HG02973 (cell line): ENCODE measurements around the gene GPR39.

Experiments
- ATAC-seq: cut with Tn5 transposase; IDR thresholded peaks from one replicate; pipeline ENCODE4 v1.9.1; 2021; ENCODE audit warnings: moderate library complexity; ENCODE audit not compliant: unreplicated experiment

GPR39 gene

DNA sequence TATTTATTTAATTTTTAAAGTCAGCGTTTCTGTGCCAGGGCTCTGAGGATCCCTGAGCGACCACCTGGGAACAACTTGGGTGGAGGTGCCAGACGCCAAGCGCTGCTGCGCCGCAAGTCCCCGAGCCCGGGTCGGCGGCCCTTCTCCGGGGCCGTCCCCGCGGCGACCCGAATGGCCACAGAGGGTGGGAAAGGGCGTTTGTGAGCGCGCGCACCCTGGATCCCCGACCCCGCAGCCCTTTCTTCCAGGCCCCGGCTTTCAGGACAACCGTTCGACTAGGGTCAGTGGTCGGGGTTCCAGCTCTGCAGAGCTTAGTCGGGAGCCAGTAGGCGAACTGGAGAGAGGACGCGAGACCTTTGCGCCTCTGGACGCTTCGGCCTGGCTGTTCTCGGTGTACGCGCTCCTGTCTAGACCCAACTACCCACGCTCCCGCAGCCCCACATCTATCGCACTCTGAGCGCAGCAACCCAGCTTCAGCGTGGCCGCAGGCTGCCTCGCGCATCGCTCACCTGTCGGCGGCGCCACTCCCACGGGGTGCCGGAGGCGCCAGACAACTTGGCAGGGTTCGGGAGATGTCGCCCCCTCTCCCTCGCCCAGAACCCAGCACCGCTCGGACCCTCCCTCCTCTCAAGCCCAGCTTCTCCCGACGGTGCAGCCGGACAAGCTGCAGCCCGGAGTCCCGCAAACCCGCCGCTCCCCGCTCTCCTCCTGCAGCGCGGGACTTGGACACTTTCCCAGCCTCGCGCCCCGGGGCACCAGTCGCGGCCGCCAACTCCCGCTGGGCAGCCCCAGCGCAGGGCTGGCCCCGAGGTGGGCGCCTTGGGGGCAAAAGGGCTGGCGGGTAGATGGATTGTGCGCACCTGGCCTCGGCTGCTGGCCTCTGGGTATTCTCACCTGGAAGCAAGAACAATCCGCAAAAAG is 252.6 kb downstream of the GPR39 start:
- no peak for ATAC-seq

DNA sequence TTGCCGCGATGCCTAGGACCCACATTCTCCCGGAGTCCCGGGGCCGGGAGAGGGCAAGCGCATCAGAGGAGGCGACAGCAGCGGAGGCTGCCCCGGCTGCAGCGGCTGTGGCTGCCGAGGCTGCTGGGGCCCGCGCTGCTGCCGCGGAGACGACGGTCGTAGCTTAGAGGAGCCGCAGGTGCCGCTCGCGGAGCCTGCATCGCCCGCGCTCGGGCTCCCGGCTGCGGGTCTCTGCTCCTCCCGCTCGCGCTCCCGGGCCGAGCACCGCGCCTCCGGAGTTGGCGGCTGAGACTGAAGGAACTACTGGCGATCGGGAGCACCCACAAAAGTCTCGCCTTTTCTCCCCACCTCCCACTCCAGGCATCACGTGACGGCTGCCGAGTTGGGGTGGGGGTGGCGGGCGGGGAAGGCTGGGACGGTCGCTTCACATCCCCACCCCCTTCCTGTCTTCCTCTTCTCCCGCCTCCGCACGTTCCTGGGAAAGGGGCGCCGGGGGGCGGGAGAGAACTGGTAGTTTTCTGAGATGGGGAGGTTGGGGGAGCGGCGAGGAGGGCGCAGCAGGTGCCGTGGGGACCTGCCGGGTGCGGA is 253.4 kb downstream of the GPR39 start, which contains the start of gene LYPD1:
Gene LYPD1 (minus strand): TSS at position 298 of the 588 bp plus-strand sequence. CDS start 273 bp downstream, at position 25.
- no peak for ATAC-seq

DNA sequence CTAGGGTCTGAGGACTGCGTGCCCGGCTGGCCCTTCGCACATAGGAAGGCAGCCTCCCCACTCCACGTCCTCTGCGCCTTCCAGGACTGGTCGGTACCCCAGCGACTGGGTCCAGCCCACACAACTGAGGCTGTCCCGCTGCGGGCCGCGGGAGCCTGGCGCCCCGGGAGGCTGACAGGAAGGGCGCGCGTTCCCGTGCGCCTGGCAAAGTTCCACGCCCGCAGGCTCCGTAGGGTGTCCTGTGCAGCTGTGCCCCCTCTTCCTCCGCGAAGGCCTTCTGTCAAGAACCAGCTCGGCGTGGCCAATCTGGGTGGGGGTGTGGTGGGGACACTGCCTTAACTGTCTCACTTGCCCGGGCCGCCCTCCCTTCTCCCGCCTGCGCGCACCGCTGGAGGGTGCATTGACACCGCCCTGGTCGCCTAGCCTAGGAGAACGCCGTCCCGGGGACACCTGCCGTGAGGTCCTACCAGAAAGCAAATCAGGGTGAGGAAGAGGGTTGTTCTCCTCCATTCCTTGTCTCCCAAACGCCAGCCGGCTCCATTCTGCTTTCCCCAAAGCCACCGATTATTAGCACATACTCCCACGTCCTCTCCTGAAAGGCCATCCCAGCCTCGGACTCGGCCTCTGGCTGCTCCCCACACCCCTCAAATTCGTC is 254.0 kb downstream of the GPR39 start:
- no peak for ATAC-seq

DNA sequence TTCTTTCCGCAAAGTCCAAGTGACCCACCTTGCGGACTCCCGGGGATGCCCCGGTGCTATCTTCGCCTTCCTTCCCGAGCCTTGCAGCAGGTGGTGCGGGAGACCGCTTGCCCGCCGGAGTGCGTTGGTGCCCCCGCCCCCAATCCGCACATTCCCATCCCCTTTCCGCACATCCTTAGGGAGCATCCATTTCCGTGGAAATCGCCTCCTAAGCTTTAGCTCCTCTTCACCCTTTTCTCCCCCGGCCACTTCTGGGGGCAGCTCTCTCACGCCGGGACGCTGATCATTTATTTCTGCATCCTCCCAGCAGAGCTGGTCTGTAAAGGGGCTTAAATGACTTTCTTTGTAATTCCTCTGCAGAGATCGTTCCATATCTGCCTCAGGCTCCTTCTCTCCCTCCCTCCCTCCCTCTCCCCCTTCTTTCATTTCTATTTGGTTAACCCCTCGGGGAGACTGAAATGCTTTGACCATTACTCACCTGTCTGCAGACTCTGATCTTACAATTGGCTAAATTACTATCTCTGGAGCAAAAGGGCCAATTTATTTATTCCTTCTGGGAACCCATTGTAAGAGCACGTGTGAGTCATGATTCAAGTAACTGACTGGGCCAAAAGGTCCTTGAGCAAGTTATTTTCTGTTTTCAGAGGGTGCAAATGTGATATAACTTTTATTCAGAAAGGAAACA is 254.7 kb downstream of the GPR39 start:
- ATAC-seq = no peak

DNA sequence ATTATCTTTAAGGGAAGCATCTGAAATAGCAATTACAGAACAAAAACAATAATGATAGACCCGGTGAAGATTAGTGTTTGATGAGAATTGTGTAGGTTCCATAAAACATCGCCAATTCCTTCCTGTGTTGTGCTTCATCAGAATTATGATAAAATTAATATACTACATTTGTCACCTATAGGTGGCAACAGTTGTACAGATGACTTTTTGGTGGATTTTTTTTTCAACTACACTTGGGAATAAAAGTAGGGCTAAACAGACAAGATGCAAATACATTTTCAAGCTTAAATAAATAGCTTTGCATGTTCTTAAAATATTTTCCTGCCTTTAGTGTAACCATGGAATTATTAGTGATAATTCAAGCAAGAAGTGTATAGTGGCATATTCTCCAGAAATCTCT is 260.4 kb downstream of the GPR39 start:
- no peak for ATAC-seq

DNA sequence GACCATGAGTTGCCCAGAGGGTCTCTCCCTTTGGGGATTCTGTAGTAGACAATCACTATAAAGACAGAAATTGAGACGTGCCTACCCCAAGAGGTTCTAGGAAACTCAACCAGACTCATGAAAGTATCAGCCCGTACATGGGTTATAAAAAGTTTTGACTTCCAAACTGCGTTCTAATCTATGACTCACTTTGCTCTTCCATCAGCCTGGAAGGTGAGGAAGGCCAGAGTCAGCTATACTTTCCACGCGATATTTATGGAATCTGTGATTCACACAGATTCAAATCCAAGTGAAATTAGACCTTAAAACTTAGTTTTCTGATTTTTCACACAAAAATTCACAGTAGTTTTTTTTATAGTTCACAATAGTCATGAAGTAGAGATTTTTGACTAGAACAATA is 261.1 kb downstream of the GPR39 start:
- ATAC-seq = no peak

DNA sequence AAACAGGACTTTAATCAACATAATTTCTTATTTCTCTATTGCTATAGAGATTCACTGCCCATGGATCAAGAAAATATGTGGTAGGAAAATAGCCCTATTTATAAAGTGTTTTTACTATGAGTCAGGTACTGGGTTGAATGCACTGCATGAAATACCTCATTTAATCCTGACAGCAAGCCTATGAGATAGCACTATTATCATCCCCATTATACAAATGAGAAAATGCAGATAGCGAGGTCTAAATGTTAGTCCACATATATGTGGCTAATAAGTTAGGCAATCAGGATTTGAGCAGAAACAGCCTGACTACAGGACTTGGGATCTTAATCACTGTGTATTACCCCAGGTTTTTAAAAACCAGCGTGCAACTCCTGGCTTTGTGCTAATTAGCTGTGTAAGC is 261.9 kb downstream of the GPR39 start:
- no peak for ATAC-seq

DNA sequence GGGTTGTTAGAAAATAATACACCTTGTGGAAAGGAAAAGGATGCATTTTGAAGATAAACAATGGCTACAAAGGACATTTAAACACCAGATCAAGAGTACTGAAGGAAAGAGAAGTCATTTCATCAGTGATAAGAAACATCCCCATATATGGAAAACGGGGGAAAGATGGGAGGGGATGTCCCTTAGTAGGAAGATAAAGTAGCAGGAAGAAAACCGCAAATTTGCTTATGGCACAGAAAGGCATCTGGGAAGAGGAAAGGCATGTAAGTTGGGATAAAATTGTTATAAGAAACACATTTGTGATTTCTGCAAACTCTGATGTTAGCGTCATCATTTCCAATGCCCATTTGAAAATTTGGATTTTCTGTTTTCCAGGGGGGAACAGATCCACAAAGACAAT is 263.9 kb downstream of the GPR39 start:
- ATAC-seq = no peak

DNA sequence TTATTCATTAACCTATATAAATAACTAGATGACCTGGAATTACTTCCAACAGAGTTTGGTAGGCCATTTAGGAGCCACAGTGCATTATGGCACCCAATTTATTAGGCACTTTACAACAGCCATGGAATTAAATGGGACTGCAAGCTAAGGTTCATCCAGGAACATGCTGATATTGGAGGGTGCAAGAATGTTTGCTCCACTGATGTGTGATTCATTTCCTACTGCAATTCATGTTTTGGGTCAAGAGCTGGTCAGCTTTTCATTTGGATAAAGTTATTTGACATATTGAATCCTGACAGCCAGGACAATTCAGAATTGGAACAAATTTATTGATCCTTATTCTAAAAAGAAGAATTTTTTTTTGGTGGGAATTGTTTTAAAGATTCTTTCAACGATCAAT is 265.2 kb downstream of the GPR39 start:
- ATAC-seq = no peak

DNA sequence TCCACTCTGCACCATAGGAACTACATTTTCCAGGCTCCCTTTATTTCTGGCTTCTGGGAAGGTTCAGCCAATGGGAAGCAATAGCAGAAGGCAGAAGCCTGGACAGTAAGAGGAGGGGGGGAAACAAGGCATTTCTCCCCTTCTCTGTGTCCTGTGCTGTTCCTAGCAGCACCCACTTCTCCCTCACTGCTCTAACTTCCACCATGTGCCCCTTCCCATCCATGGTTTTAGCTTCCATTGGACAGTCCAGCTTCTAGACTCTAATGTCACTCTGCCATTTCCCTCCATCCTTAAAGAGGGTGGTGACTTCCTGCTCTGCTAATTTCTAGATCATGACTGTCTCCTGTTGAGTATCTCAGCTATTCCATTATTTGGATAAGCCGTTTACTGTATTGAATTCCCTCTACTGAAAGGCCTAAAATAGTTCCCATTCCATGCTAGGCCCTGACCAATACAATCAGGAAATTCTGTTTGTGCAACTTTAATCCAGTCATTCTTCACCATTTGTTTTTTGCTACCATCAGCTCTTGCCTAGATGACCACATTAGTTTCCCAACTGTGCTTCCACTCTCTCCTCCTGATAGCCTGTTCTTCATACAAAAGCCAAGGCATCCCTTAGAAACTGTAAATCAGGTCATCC is 274.2 kb downstream of the GPR39 start:
- ATAC-seq = no peak

DNA sequence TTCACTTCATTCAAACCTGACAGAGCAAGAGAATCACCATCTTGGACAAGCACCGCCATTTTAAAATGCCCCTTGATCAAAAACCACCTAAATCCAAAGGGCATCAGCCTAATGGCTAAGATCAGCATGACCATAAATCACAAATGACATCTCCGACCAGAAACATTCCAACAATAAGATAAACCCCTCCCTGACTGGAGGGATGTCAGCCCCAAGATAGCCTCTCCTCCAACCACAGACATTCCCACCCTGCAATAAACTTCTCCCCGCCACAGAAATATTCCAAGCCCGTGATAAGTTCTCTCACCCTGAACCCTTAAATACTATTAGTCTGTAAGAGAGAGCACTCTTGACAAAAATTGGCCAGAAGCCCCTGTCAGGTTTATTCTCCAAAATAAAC is 275.0 kb downstream of the GPR39 start:
- ATAC-seq = no peak

DNA sequence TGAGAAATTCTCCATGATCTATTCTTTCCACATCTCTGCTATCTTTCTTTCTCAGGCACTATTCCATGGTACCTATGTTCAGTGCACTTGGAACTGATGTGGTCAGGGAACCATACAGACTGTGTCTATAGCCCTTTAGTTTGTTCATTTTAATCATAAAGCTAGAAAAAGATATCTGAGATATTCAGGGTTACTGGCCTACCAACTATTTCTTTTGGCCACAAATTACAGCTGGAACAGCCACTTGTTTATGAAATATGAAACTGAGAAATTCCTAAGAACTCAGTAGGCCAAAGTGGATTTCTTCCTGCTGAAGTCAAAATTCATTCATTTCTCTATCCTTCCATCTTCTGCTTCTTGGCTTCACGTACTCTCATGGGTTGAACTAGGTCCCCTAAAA is 276.2 kb downstream of the GPR39 start:
- no peak for ATAC-seq
